ENCODE results near the gene LRRC8B. TPM values are rescaled to one million over a fixed set of nuclear protein-coding genes. Genes with fewer than 3 reads are reported as not detected.

The LRRC8B gene
- total and polyA plus RNA-seq, 9 of the 15 experiments (the other 6 are each of a cell fraction or from before 2014, with no cell fraction given): 4.3 to 43.7 (median 14.4) TPM

GRCh38 chr1:89565521-89565920 lies 40.9 kb downstream of the LRRC8B start:
- CTCF ChIA-PET (ENCODE audit: low intra/inter-chr PET ratio): no interaction called here
- ATAC-seq (no peak), FAIRE-seq (no peak), DNase-seq (ENCODE audit: extremely low read depth in 1 of 4, low spot score in 3 of 4) (no peak)
- H3K27ac ChIP-seq (ENCODE audit: extremely low read depth, low read depth, low read length): no peak overlapping the region
- H3K9me1 ChIP-seq (ENCODE audit: control insufficient read depth, insufficient read depth, low read length): no peaks in the 10 kb centered on the region
- whole genome bisulfite sequencing (ENCODE audit: insufficient coverage, low coverage, missing lambda C conversion rate): 89% methylated on average over 6 of the region's 6 CpGs
- peaks cover 41% of the 10 kb centered on the region for H3K36me3 ChIP-seq (ENCODE audit: control insufficient read depth, insufficient read depth, low read length)
- H3K4me1 ChIP-seq (replicated peaks in 1 of 2; ENCODE audit: control insufficient read depth in 2 of 2, insufficient read depth in 2 of 2, low read length in 2 of 2): peaks cover 0 to 14% of the 10 kb centered on the region in 2 experiments; a peak in 3 of 5 replicates
- intact Hi-C loops (cut with micrococcal nuclease): no loop called here
- BruUV-seq (replicated peaks): no TSS peak
- no peaks in the 10 kb centered on the region for H3K27me3 ChIP-seq (ENCODE audit: control insufficient read depth in 2 of 2, insufficient read depth in 2 of 2, low read length in 2 of 2)
- in situ Hi-C loops (cut with MboI): no loop called here
- no peaks in the 10 kb centered on the region for H4K20me1 ChIP-seq (replicated peaks; ENCODE audit: control insufficient read depth, insufficient read depth, low read length)
- POLR2A ChIA-PET: interaction anchor here (1.3 kb wide), 1 partner anchor 10 kb away, joined by 4 read pairs; no protein-coding TSS in a partner anchor
- 0 out of 2 replicates have a peak, but pooled peaks cover 2% of the 10 kb centered on the region for H3K9me3 ChIP-seq (replicated peaks; ENCODE audit: control insufficient read depth, insufficient read depth, low read depth, low read length)
- no peak overlapping the region for H3K4me2 ChIP-seq (ENCODE audit: insufficient read depth, low read length)
- no peak overlapping the region for H2AFZ ChIP-seq (ENCODE audit: low read depth, low read length)
- TF ChIP-seq ZNF23 (CRISPR knock-in tag; IDR thresholded peaks at IDR 0.05) (no peak), CGGBP1 (CRISPR knock-in tag; IDR thresholded peaks at IDR 0.05) (no peak), TEAD2 (tag; IDR thresholded peaks at IDR 0.05) (no peak), TCF7 (IDR thresholded peaks at IDR 0.05; ENCODE audit: borderline replicate concordance) (no peak)
- peaks cover 85% of the 10 kb centered on the region for H3K79me2 ChIP-seq (ENCODE audit: control insufficient read depth, insufficient read depth, low read length)
- H3K4me3 ChIP-seq: no peak overlapping the region
- H3K9ac ChIP-seq (ENCODE audit: insufficient read depth in 1 of 2, low read depth in 2 of 2, low read length in 2 of 2): no peak overlapping the region

- FAIRE-seq (peak; percentile 77), DNase-seq (ENCODE audit: extremely low read depth in 1 of 4, low spot score in 3 of 4) (peak in 2 of 4 experiments; percentile 33 to 44), ATAC-seq (peak; percentile 87)
- intact Hi-C loops (cut with micrococcal nuclease) (no loop called here), in situ Hi-C loops (cut with MboI) (no loop called here)
- 0 out of 2 replicates have a peak, but pooled peaks cover 2% of the 10 kb centered on the region for H3K9me3 ChIP-seq (replicated peaks; ENCODE audit: control insufficient read depth, insufficient read depth, low read depth, low read length)
- peaks cover 93% of the 10 kb centered on the region for H3K79me2 ChIP-seq (ENCODE audit: control insufficient read depth, insufficient read depth, low read length)
- H3K27ac ChIP-seq (ENCODE audit: extremely low read depth, low read depth, low read length): peak overlapping the region; percentile 16; the same call in 2 of the 3 replicates
- peak overlapping the region in 1 of 2 experiments; percentile 0; a peak in 1 of 4 replicates for H3K9ac ChIP-seq (ENCODE audit: insufficient read depth in 1 of 2, low read depth in 2 of 2, low read length in 2 of 2)
- no peak overlapping the region for H3K4me3 ChIP-seq
- H2AFZ ChIP-seq (ENCODE audit: low read depth, low read length): no peak overlapping the region
- no TSS peak for BruUV-seq (replicated peaks)
- no peaks in the 10 kb centered on the region for H4K20me1 ChIP-seq (replicated peaks; ENCODE audit: control insufficient read depth, insufficient read depth, low read length)
- H3K9me1 ChIP-seq (ENCODE audit: control insufficient read depth, insufficient read depth, low read length): no peaks in the 10 kb centered on the region
- 17% methylated on average over 6 of the region's 6 CpGs for WGBS (ENCODE audit: insufficient coverage, low coverage, missing lambda C conversion rate)
- H3K36me3 ChIP-seq (ENCODE audit: control insufficient read depth, insufficient read depth, low read length): peaks cover 46% of the 10 kb centered on the region
- POLR2A ChIA-PET: interaction anchor here (0.7 to 1.7 kb wide), 8 partner anchors 10 to 24 kb away, joined by 3 to 12 read pairs (median 4); no protein-coding TSS in a partner anchor
- H3K4me1 ChIP-seq (replicated peaks in 1 of 2; ENCODE audit: control insufficient read depth in 2 of 2, insufficient read depth in 2 of 2, low read length in 2 of 2): peaks cover 0 to 14% of the 10 kb centered on the region in 2 experiments; a peak in 3 of 5 replicates
- H3K4me2 ChIP-seq (ENCODE audit: insufficient read depth, low read length): peak overlapping the region; percentile 0; the same call in 1 of the 2 replicates
- H3K27me3 ChIP-seq (ENCODE audit: control insufficient read depth in 2 of 2, insufficient read depth in 2 of 2, low read length in 2 of 2): no peaks in the 10 kb centered on the region
- CTCF ChIA-PET (ENCODE audit: low intra/inter-chr PET ratio): no interaction called here
- TF ChIP-seq DDX20 (tag; IDR thresholded peaks at IDR 0.05; ENCODE audit: low read depth) (no peak), NFE2 (IDR thresholded peaks at IDR 0.05; ENCODE audit: low read depth) (no peak), ATF1 (CRISPR knock-in tag; IDR thresholded peaks at IDR 0.05) (no peak), ATF1 (tag; IDR thresholded peaks at IDR 0.05) (peak; percentile 37; the same call in 1 of the 2 replicates), CEBPG (CRISPR knock-in tag; IDR thresholded peaks at IDR 0.05) (peak; percentile 68), CEBPG (tag; conservative IDR thresholded peaks at IDR 0.05 in 1 of 2, IDR thresholded peaks at IDR 0.05 in 1 of 2) (peak; percentile 72 to 83), RBM15 (IDR thresholded peaks at IDR 0.05; ENCODE audit: insufficient read depth, low read length) (no peak), KLF13 (tag; IDR thresholded peaks at IDR 0.05; ENCODE audit: borderline replicate concordance, low read depth) (no peak)
Measured at GRCh38 chr1:89566761-89567174, 42.1 kb downstream of the LRRC8B start.
